Activated CD8-positive, alpha-beta T cell treated with anti-CD3 and anti-CD28 coated beads for 36 hours (primary cell): Measurements from ENCODE around the gene BICRA. TPM values are rescaled to one million over a fixed set of nuclear protein-coding genes. Genes with fewer than 3 reads are reported as not detected.
A peak's percentile ranks its signal among the peaks of the same experiment; 100 is the strongest.
"Not testable (repeated sequence)": the region's sequence is repeated elsewhere in the genome, so short reads cannot be mapped to it uniquely, and the experiment has no call there.

Experiments
- ATAC-seq: fragments of 200-7000 bp; cut with Tn5 transposase; one replicate; pipeline ENCODE4 v1.10.0; 2021; ENCODE audit warnings: mild to moderate bottlenecking, moderate library complexity
- CTCF ChIA-PET: fragments of 350-600 bp; sonication (Branson Sonifier 250); formaldehyde crosslinking; loops from one replicate; lab custom pipeline; 2021; ENCODE audit warnings: antibody characterized with exemption; lab: Charles Lee
- POLR2A ChIA-PET: fragments of 350-600 bp; sonication (Branson Sonifier 250); formaldehyde crosslinking; loops from one replicate; lab custom pipeline; 2021; ENCODE audit warnings: antibody characterized with exemption; lab: Charles Lee
- DNase-seq: peaks from one replicate; pipeline ENCODE4 v3.0.0-alpha.2; 2020
- H3K27ac Mint-ChIP-seq: one replicate; pipeline ENCODE4 v1.8.0; 2021; ENCODE audit warnings: mild to moderate bottlenecking, mixed read lengths
- H3K27me3 Mint-ChIP-seq: one replicate; pipeline ENCODE4 v1.8.0; 2021; ENCODE audit warnings: mixed read lengths
- H3K36me3 Mint-ChIP-seq: one replicate; pipeline ENCODE4 v1.8.0; 2021; ENCODE audit warnings: low read depth, mixed read lengths
- H3K4me1 Mint-ChIP-seq: one replicate; pipeline ENCODE4 v1.8.0; 2021; ENCODE audit warnings: low read depth, mixed read lengths
- H3K4me3 Mint-ChIP-seq: one replicate; pipeline ENCODE4 v1.8.0; 2021; ENCODE audit warnings: mild to moderate bottlenecking, moderate library complexity, mixed read lengths
- H3K9me3 Mint-ChIP-seq: one replicate; pipeline ENCODE4 v1.8.0; 2021; ENCODE audit warnings: mixed read lengths
- CTCF ChIP-seq: fragments of 200-600 bp; IDR thresholded peaks from one replicate; pipeline ENCODE4 v1.8.0; 2022; ENCODE audit warnings: antibody characterized with exemption, mild to moderate bottlenecking
- intact Hi-C: fragments of 100-400 bp; cut with micrococcal nuclease; formaldehyde crosslinking; loops from one replicate; pipeline ENCODE4 v1.10.0; 2022
- total RNA-seq, 2 experiments: library from RNA; stranded (reverse); gene quantifications; one replicate each; pipeline ENCODE4 v1.2.3, GENCODE V29; 2021

BICRA gene
- total RNA-seq, 2 experiments from 2014 or later = 8.7 to 8.8 TPM

- ChIA-PET CTCF (no interaction called here), POLR2A (interaction anchor here (0.8 kb wide), 1 partner anchor 38 kb away, joined by 3 read pairs; no protein-coding TSS in a partner anchor)
- H3K36me3 Mint-ChIP-seq = no peaks in the 10 kb centered on the region
Measured at GRCh38 chr19:47593860-47594259, 15.1 kb upstream of the BICRA start.

GRCh38 chr19:47595944-47596343, 13.0 kb upstream of the BICRA start:
- ChIA-PET CTCF (interaction anchor here (0.6 kb wide), 1 partner anchor 80 kb away, joined by 3 read pairs; no protein-coding TSS in a partner anchor), POLR2A (no interaction called here)
- peaks cover 14% of the 10 kb centered on the region for H3K4me1 Mint-ChIP-seq
- TF ChIP-seq CTCF = no peak
- no peaks in the 10 kb centered on the region for H3K27me3 Mint-ChIP-seq
- H3K36me3 Mint-ChIP-seq = no peaks in the 10 kb centered on the region
- peak overlapping the region; percentile 46 for H3K27ac Mint-ChIP-seq
- no peak overlapping the region for H3K4me3 Mint-ChIP-seq
- H3K9me3 Mint-ChIP-seq = no peaks in the 10 kb centered on the region
- intact Hi-C loops = no loop called here
- ATAC-seq (no peak), DNase-seq (no peak)

More at GRCh38 chr19:47593860-47594259, 15.1 kb upstream of the BICRA start:
- H3K4me3 Mint-ChIP-seq = no peak overlapping the region
- no peaks in the 10 kb centered on the region for H3K27me3 Mint-ChIP-seq
- no peaks in the 10 kb centered on the region for H3K9me3 Mint-ChIP-seq
- ATAC-seq = no peak
- TF ChIP-seq CTCF = no peak
- peaks cover 7% of the 10 kb centered on the region for H3K4me1 Mint-ChIP-seq
- no peak for DNase-seq
- H3K27ac Mint-ChIP-seq = no peak overlapping the region
- intact Hi-C loops = no loop called here

- ATAC-seq (no peak), DNase-seq (no peak)
- H3K4me3 Mint-ChIP-seq = peak overlapping the region; percentile 86
- ChIA-PET POLR2A (interaction anchor here (0.6 to 4.6 kb wide), 4 partner anchors 9 to 1500 kb away, joined by 3 to 34 read pairs (median 4); no protein-coding TSS in a partner anchor), CTCF (interaction anchor here (1.1 to 2.2 kb wide), 2 partner anchors 83 to 101 kb away, joined by 4 to 11 read pairs; partner anchors contain the start of gene NAPA)
- intact Hi-C loops = no loop called here
- no peak overlapping the region for H3K27ac Mint-ChIP-seq
- H3K36me3 Mint-ChIP-seq = no peaks in the 10 kb centered on the region
- no peak for TF ChIP-seq CTCF
- peaks cover 19% of the 10 kb centered on the region for H3K4me1 Mint-ChIP-seq
- H3K27me3 Mint-ChIP-seq = no peaks in the 10 kb centered on the region
- H3K9me3 Mint-ChIP-seq = no peaks in the 10 kb centered on the region
Measured at GRCh38 chr19:47598407-47599349, 10.3 kb upstream of the BICRA start.

GRCh38 chr19:47599671-47600245, 9.2 kb upstream of the BICRA start:
- intact Hi-C loops = loop anchor here (5.0 kb wide), 1 partner anchor 82 kb away; the partner anchor contains the start of gene NAPA
- not testable (repeated sequence) for ATAC-seq, H3K36me3 Mint-ChIP-seq, DNase-seq, H3K9me3 Mint-ChIP-seq, H3K27me3 Mint-ChIP-seq
- peak overlapping the region; percentile 85 for H3K27ac Mint-ChIP-seq
- ChIA-PET CTCF (interaction anchor here (1.1 to 2.2 kb wide), 3 partner anchors 11 to 100 kb away, joined by 4 to 11 read pairs (median 6); partner anchors contain the start of gene NAPA), POLR2A (interaction anchor here (1.0 to 4.6 kb wide), 8 partner anchors 8 to 84 kb away, joined by 3 to 34 read pairs (median 6); partner anchors contain the start of gene NAPA)
- H3K4me1 Mint-ChIP-seq = peaks cover 28% of the 10 kb centered on the region
- peak overlapping the region; percentile 86 for H3K4me3 Mint-ChIP-seq
